Dendritic cell treated with granulocyte-macrophage colony-stimulating factor and Interleukin-4, amounts not matched to agents 40 ng/mL and 50 ng/mL, for 4 days (primary cell): ENCODE results near the gene ANXA8L1.
"Not testable (repeated sequence)": the region's sequence is repeated elsewhere in the genome, so short reads cannot be mapped to it uniquely, and the experiment has no call there.

Experiments used
- H3K27ac Mint-ChIP-seq: one replicate; pipeline ENCODE4 v1.8.0; 2022; ENCODE audit warnings: mild to moderate bottlenecking, mixed read lengths
- H3K27me3 Mint-ChIP-seq: one replicate; pipeline ENCODE4 v1.8.0; 2022; ENCODE audit warnings: mild to moderate bottlenecking, mixed read lengths
- H3K36me3 Mint-ChIP-seq: one replicate; pipeline ENCODE4 v1.8.0; 2022; ENCODE audit warnings: low read depth, mixed read lengths
- H3K4me1 Mint-ChIP-seq: one replicate; pipeline ENCODE4 v1.8.0; 2022; ENCODE audit warnings: low read depth, mixed read lengths
- H3K4me3 Mint-ChIP-seq: one replicate; pipeline ENCODE4 v1.8.0; 2022; ENCODE audit warnings: mild to moderate bottlenecking, moderate library complexity, mixed read lengths
- H3K9me3 Mint-ChIP-seq: one replicate; pipeline ENCODE4 v1.8.0; 2022; ENCODE audit warnings: mixed read lengths
- intact Hi-C: fragments of 100-400 bp; cut with micrococcal nuclease; formaldehyde crosslinking; loops from one replicate; pipeline ENCODE4 v1.15.0; 2022

Gene ANXA8L1, protein sequence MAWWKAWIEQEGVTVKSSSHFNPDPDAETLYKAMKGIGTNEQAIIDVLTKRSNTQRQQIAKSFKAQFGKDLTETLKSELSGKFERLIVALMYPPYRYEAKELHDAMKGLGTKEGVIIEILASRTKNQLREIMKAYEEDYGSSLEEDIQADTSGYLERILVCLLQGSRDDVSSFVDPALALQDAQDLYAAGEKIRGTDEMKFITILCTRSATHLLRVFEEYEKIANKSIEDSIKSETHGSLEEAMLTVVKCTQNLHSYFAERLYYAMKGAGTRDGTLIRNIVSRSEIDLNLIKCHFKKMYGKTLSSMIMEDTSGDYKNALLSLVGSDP

DNA sequence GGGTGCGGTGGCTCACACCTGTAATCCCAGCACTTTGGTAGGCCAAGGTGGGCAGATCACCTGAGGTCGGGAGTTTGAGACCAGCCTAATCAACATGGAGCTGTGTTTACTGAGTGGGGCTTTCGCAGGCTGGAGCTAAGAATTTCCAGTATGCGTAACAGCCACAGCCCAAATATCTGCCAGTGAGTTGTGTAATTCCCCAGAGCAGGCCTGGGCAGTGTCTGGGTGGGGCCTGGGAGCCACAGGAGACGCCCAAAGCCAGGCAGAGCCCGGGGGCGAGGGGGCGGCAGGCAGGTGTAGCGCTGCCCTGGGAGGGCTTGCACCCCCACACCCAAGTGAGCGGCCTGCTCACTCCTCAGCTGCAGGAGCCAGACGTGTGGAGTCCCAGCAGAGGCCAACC is at the start of gene ANXA8L1:
ANXA8L1 (plus strand) TSS at position 371 of the 400 bp plus-strand sequence. CDS start 76 bp downstream, outside the sequence.
- H3K27me3 Mint-ChIP-seq, H3K4me3 Mint-ChIP-seq, H3K4me1 Mint-ChIP-seq, intact Hi-C loops, H3K9me3 Mint-ChIP-seq, H3K36me3 Mint-ChIP-seq, H3K27ac Mint-ChIP-seq: not testable (repeated sequence)

DNA sequence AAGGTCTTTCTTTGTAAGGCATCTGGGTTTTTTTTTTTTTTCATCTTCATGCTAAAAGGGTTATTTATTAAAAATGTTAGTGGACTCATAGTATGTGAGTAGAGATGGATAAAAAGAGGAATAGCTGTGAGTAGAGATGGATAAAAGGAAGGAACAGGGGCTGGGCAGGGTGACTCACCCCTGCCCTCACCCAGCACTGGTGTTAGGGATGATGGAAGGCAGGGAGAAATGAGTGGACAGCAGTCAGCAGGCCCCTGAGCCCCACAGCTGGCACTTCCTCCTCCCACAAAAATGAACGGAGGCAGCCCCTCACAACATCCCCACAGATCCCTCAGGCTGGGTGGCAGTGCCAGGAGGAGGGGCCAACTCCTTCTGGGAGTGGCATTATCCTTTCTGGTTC is 49.5 kb upstream of the ANXA8L1 start:
- Mint-ChIP-seq H3K27me3 (no peaks in the 10 kb centered on the region), H3K4me1 (no peaks in the 10 kb centered on the region), H3K36me3 (no peaks in the 10 kb centered on the region), H3K9me3 (no peaks in the 10 kb centered on the region), H3K27ac (no peak overlapping the region), H3K4me3 (no peak overlapping the region)
- intact Hi-C loops, result no loop called here

DNA sequence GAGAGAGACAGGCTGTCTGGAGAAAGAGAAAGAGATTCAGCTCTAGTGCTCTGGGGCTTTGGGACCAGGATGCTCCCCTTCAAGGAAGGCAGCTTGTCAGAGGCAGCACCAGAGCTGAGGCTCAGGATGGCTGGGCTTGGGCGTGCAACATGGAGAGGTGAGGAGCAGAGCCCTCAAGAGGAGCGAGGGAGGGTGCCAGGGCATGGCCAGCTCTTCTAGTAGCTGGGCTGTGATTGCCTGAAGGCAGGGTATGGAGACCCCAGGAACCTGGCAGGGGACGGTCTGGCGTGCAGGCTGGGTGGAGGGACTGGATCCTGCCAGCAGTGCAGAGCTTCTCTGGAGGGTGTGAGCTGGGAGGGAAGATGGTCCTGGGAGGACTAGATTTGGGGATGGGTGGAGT is 48.6 kb upstream of the ANXA8L1 start:
- H3K4me1 Mint-ChIP-seq, result no peaks in the 10 kb centered on the region

DNA sequence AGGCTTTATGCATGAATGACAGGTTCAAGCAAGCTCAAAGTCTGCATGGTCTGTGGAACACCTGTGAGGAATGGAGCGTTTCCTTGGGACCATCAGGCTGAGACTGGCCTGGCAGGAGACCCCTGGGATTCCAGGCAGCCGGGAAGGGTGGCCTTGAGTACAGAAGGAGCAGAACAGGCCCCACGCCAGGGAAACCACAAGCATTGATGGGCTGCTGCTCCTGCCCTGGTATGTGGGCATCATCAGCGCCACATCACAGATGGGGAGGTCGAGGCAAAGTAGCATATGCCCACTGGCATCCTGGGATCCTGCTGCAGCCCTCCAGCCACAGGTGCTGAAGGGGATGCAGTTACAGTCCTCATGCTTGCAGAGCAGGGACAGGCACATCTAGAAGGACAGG is 47.9 kb upstream of the ANXA8L1 start:
- Mint-ChIP-seq H3K27me3 (no peaks in the 10 kb centered on the region), H3K9me3 (no peaks in the 10 kb centered on the region), H3K27ac (no peak overlapping the region), H3K4me3 (no peak overlapping the region), H3K4me1 (no peaks in the 10 kb centered on the region), H3K36me3 (no peaks in the 10 kb centered on the region)
- intact Hi-C loops, result no loop called here

More for the DNA sequence above, 48.6 kb upstream of the ANXA8L1 start:
- no peak overlapping the region for H3K4me3 Mint-ChIP-seq
- no peaks in the 10 kb centered on the region for H3K36me3 Mint-ChIP-seq
- no peaks in the 10 kb centered on the region for H3K9me3 Mint-ChIP-seq
- no peaks in the 10 kb centered on the region for H3K27me3 Mint-ChIP-seq
- no peak overlapping the region for H3K27ac Mint-ChIP-seq
- intact Hi-C loops, result no loop called here

DNA sequence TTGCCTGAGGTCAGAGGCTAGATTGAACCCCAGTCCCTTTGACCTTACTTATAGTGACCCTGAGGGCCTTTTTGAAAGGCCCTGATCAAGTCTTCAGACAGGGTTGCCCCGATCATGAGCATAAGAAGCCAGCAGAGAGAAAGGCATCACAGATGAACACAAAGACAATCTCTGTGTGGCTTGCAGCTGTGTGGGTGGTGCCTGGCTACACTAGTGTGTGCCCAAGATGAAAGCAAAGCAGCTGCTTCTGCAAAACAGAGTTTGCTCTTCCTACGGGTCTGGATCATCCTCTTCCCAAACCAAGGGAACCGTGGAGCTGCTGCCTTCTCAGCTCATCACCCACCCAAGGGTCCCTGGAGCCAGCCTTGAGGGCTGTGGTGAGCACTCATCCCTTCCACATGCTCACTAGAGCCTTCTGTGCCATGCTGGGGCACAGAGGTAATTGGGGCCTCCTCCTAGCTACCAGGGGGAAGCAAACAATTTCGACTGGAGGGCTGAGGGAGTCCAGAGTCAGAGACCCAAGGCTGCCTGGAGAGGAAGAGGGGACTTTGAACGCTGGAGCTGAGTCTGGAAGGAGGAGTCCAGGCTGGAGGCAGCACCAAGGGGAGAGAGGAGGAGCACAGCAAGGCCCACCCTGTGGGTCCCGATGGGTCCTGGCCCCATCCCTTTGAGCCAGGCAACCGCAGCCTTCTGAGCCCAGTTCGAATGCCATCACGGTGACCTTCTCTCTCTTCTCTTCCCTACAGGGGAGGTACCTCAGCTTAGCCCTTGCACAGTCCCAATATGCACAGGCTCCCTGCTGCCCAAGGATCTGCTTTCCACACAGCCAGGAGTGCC is 46.5 kb upstream of the ANXA8L1 start:
- Mint-ChIP-seq H3K27ac (no peak overlapping the region), H3K4me3 (no peak overlapping the region), H3K9me3 (no peaks in the 10 kb centered on the region), H3K27me3 (no peaks in the 10 kb centered on the region), H3K36me3 (no peaks in the 10 kb centered on the region), H3K4me1 (no peaks in the 10 kb centered on the region)
- intact Hi-C loops, result no loop called here

DNA sequence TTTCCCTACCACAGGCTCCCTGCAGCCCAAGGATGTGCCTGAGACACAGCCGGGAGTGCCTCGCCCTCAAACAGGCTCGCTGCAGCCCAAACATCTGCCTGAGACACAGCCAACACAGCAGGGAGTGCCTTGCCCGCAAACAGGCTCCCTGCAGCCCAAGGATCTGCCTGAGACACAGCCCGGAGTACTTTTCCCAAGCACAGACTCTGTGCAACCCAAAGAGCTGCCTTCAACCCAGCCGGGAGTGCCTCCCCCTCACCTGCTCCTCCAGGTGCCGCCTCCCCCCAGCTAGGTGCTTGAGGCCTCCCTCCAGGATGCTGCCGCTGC is 45.9 kb upstream of the ANXA8L1 start:
- Mint-ChIP-seq H3K9me3 (no peaks in the 10 kb centered on the region), H3K36me3 (no peaks in the 10 kb centered on the region), H3K4me1 (no peaks in the 10 kb centered on the region), H3K4me3 (no peak overlapping the region), H3K27me3 (no peaks in the 10 kb centered on the region), H3K27ac (no peak overlapping the region)
- intact Hi-C loops, result no loop called here

DNA sequence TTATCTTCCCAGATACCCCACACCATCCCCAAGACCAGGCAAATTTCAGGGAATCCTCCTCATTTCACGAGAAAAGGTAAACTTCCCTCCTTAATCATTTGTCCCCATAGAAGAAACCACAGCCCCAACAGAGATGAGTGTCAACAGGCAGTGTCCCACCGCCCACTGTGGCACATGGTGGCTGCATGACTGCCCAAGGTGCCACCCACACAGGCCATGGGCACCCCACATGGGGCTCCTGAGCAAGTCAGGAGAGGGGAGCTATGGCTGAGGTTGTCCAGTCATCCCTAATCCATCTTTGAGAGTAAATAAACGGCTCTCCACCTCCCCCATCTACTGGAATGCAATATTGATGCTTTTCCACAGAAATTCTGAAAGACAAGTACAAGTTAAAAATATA is 44.7 kb upstream of the ANXA8L1 start:
- intact Hi-C loops, result no loop called here
- Mint-ChIP-seq H3K36me3 (no peaks in the 10 kb centered on the region), H3K27me3 (no peaks in the 10 kb centered on the region), H3K4me1 (no peaks in the 10 kb centered on the region), H3K27ac (no peak overlapping the region), H3K4me3 (no peak overlapping the region), H3K9me3 (no peaks in the 10 kb centered on the region)

DNA sequence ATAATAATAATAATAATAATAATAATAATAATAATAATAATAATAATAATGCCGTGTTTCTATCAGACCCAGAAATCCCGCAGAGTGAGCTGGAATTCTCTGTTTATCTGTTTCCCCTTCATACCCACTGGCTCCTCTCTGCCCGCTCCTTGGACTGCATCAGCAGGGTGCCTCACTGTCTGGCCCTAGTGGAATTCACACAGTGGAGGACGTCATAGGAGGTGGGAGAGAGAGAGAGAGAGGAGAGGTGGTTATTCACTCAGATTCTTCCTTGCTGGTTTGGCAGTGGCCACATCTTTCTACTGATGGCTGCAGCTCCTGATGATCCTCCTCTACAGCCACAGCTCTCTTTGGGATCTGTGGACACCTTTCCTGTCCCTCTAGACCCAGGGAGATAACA is 10.1 kb upstream of the ANXA8L1 start:
- intact Hi-C loops, H3K36me3 Mint-ChIP-seq, H3K27me3 Mint-ChIP-seq, H3K4me3 Mint-ChIP-seq, H3K4me1 Mint-ChIP-seq, H3K9me3 Mint-ChIP-seq, H3K27ac Mint-ChIP-seq: not testable (repeated sequence)

DNA sequence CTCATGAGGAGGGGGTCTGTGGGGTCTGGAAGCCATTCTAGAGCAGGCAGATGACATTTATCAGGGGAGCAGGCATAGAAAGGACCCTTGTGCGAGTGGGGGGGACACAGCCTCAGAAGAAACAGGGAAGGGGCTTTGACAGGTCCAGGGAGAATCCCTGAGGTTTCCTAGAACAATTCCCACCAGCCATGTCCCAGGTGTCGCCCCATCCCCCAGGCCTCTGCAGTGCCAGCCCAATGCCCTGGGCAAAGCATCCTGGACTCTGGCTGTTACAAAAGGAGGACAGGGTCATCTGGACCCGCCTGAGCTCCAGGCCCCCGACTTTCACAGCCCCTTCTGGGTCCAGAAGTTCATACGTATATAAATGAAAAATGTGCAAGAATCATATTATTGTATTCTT is 8.4 kb upstream of the ANXA8L1 start:
- H3K27ac Mint-ChIP-seq, H3K4me1 Mint-ChIP-seq, H3K9me3 Mint-ChIP-seq, intact Hi-C loops, H3K27me3 Mint-ChIP-seq, H3K4me3 Mint-ChIP-seq, H3K36me3 Mint-ChIP-seq: not testable (repeated sequence)

DNA sequence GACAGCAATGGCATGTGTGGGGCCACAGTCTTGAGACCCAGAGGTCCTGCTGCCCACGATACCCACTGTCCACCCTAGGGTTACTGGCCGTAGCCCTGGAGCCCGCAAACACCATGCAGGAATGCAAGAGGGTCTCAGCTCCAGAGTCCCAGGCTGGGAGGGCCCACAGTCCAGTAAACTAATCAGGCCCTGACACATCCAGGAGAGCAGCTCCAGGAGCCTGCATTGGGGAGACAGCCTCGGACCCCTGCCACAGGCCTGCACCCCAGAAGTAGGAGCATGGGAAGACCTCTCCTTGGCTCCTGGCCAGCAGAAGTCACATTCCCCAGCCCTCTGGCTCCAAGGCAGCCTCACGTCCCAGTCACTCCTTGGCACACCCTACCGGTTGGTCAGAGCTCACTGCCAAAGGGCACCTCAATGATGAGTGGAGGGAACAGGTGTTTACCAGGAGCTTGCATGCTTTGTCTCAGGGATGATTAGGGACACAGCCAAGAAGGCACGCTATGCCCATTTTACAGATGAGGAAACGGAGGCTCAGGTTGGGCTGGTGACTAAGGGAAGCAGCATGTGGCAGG is 7.8 kb upstream of the ANXA8L1 start:
- H3K27ac Mint-ChIP-seq, H3K36me3 Mint-ChIP-seq, intact Hi-C loops, H3K27me3 Mint-ChIP-seq, H3K9me3 Mint-ChIP-seq, H3K4me1 Mint-ChIP-seq, H3K4me3 Mint-ChIP-seq: not testable (repeated sequence)

DNA sequence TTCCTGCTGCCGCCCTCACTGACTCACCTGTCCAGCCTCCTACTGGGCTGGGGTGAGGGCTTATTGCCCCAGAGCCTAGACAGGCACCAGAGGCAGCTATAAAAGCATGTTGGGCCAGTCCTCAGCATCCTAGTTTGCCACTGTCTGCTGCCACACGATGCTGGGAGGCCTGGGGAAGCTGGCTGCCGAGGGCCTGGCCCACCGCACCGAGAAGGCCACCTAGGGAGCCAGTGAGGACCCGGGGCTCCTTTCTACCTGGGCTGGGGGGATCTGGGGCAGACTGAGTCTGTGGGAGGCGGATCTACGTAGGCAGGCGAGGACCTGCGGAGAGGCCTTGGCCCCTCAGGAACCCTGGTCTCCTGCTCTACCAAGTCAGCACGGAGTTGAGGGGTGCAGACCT is 6.6 kb upstream of the ANXA8L1 start:
- H3K27me3 Mint-ChIP-seq, H3K27ac Mint-ChIP-seq, intact Hi-C loops, H3K4me1 Mint-ChIP-seq, H3K4me3 Mint-ChIP-seq, H3K9me3 Mint-ChIP-seq, H3K36me3 Mint-ChIP-seq: not testable (repeated sequence)

DNA sequence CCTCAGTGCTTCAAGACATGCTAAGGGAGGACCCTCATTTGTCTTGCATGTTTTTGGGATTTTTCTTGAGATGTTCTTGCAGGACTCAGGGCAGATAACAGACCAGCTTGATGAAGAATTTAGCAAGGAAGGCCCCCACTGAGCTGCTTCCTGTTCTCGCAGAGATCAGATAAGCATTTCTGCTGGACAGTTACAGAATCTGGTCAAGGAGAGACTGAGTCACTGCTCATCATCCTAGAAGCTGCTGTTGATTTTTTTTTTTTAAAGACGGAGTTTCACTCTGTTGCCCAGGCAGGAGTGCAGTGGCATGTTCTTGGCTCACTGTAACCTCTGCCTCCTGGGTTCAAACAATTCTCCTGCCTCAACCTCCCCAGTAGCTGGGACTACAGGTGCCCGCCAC is 1.2 kb upstream of the ANXA8L1 start:
- H3K4me3 Mint-ChIP-seq, H3K27me3 Mint-ChIP-seq, H3K36me3 Mint-ChIP-seq, H3K27ac Mint-ChIP-seq, intact Hi-C loops, H3K4me1 Mint-ChIP-seq, H3K9me3 Mint-ChIP-seq: not testable (repeated sequence)

DNA sequence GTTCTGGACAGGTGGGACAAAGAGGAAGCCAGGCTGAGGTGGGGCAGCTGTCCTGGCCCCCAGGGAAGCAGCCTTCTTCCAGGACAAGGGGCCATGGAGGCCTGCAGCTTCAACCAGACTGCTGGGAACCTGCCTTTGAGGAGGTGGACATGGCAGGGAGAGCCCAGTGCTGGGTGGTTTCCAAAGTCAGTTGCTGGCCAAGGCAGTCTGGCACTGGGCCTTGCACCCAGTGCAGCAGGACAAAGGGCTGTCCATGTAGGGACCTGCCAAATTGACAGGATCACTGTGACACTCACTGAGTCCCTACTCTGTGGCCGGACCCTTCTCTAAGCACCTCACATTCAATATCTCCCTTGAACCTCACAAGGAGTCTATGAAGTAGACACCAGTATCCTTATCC is 1.4 kb downstream of the ANXA8L1 start:
- H3K9me3 Mint-ChIP-seq, intact Hi-C loops, H3K27me3 Mint-ChIP-seq, H3K36me3 Mint-ChIP-seq, H3K4me3 Mint-ChIP-seq, H3K27ac Mint-ChIP-seq, H3K4me1 Mint-ChIP-seq: not testable (repeated sequence)

DNA sequence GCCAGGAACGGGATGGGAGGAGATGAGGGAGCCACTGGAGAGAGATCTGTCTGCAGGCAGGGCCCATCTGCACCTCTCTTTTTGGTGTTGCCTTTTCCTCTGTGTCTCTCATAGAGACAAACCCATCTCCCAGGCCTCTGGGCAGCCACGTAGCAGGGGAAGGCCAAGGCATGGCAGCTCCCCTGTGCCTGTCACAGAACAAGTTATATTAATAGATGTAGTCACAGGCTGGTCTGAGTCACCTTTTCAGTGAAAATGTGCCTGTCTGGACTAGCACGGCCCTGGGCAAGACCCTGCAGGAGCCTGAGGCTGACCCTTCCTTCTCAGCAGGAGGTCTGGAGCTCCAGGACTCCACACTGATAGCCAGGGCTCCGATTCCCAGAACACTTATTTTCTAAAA is 2.1 kb downstream of the ANXA8L1 start:
- intact Hi-C loops, H3K27me3 Mint-ChIP-seq, H3K4me1 Mint-ChIP-seq, H3K4me3 Mint-ChIP-seq, H3K9me3 Mint-ChIP-seq, H3K36me3 Mint-ChIP-seq, H3K27ac Mint-ChIP-seq: not testable (repeated sequence)

DNA sequence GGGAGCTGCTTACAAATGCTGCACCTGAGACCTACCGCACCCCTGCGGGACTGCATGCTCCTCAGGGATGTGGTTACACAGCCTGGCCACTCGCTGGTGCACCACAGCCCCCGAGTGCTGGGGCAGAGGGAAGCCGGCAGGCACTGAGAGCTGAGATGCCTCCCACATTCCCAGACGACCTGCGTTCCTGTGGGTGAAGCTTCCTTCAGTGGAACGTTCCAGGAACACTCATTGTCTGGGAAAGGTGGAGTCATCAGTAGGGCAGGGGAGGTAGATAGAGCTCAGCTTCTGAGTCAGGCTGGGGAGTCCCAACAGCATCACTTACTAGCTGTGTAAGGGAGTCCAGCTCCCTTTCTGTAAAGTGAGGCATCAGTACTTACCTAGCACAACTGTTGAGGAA is 2.5 kb downstream of the ANXA8L1 start:
- H3K27me3 Mint-ChIP-seq, intact Hi-C loops, H3K9me3 Mint-ChIP-seq, H3K27ac Mint-ChIP-seq, H3K36me3 Mint-ChIP-seq, H3K4me3 Mint-ChIP-seq, H3K4me1 Mint-ChIP-seq: not testable (repeated sequence)
